HG03108 (cell line): ENCODE measurements around the gene SCTR.

Source experiments
- ATAC-seq: cut with Tn5 transposase; IDR thresholded peaks from one replicate; pipeline ENCODE4 v1.9.1; 2021; ENCODE audit warnings: moderate library complexity; ENCODE audit not compliant: unreplicated experiment

SCTR gene

GRCh38 chr2:119449521-119449920, 74.8 kb downstream of the SCTR start:
- no peak for ATAC-seq

- ATAC-seq = no peak
These were observed 75.7 kb downstream of the SCTR start for GRCh38 chr2:119448427-119449141.

GRCh38 chr2:119446037-119446436, 78.2 kb downstream of the SCTR start:
- no peak for ATAC-seq

- no peak for ATAC-seq
These were observed 81.4 kb downstream of the SCTR start for GRCh38 chr2:119442850-119443249.

GRCh38 chr2:119442226-119442619, 82.1 kb downstream of the SCTR start:
- ATAC-seq = no peak

GRCh38 chr2:119441376-119442225, 82.7 kb downstream of the SCTR start:
- ATAC-seq = no peak

GRCh38 chr2:119440873-119441272, 83.4 kb downstream of the SCTR start:
- ATAC-seq = no peak

GRCh38 chr2:119440501-119440870, 83.8 kb downstream of the SCTR start:
- no peak for ATAC-seq

- no peak for ATAC-seq
These were observed 84.4 kb downstream of the SCTR start for GRCh38 chr2:119439574-119440500.

- ATAC-seq = no peak
These were observed 85.5 kb downstream of the SCTR start for GRCh38 chr2:119438726-119439284.

GRCh38 chr2:119438128-119438656, 86.1 kb downstream of the SCTR start:
- no peak for ATAC-seq

GRCh38 chr2:119436993-119437772, 87.1 kb downstream of the SCTR start:
- no peak for ATAC-seq

GRCh38 chr2:119435953-119436297, 88.4 kb downstream of the SCTR start:
- ATAC-seq = no peak

- ATAC-seq = no peak
These were observed 89.0 kb downstream of the SCTR start for GRCh38 chr2:119435081-119435952.

- no peak for ATAC-seq
These were observed 89.6 kb downstream of the SCTR start for GRCh38 chr2:119434664-119435063.

- no peak for ATAC-seq
These were observed 90.5 kb downstream of the SCTR start for GRCh38 chr2:119433636-119434327.

GRCh38 chr2:119432851-119433522, 91.3 kb downstream of the SCTR start:
- no peak for ATAC-seq
